ENCODE measurements around the gene EEF1AKMT4.

EEF1AKMT4 gene

GRCh38 chr3:184298759-184299487, 49.5 kb downstream of the EEF1AKMT4 start, which contains the start of gene PSMD2:
PSMD2 (plus strand) TSS chr3:184299241; CDS start chr3:184299267, 26 bp downstream.
- peak; percentile 96 for DNase-seq (ENCODE audit: low spot score)

DNA sequence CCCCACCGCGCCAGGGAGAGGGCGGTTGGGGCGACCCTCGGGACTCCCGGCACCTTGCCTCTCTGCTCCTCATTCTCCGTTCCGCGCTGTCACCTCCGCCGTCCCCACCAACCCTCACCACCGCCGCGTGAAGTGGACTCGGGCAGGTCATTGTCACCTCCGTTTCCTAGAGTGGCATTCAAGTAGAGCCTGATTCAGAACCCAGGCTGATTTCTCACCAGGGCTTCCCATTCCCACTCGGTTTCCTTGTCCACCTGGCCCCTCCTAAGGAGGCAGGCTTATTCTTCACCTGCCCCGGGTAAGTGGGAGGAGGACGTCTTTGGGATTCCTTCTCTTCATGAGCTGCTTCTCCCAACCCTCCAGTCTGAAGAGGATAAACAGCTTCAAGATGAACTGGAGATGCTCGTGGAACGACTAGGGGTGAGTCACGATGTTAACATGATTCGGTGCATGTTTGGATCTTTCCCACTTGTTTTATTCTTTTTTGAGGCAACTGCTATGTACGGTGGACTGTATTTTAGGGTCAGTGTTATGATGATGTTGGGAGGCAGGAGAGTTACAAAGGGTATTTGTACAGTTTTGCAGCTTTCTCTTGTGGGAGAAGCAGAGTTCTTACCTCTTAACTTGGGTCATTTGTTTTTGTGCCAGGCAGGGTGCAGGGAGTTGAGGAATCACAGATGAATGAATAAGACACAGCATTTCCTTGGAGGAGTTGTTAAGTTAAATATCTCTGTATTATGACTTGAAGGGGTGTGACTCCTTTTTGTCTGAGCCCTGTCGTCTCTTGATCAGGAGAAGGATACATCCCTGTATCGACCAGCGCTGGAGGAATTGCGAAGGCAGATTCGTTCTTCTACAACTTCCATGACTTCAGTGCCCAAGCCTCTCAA, 50.3 kb downstream of the EEF1AKMT4 start:
- DNase-seq (ENCODE audit: low spot score), result no peak

- no peak for DNase-seq (ENCODE audit: low spot score)
Observed at GRCh38 chr3:184300378-184300720, 50.9 kb downstream of the EEF1AKMT4 start.

GRCh38 chr3:184305577-184305976, 56.1 kb downstream of the EEF1AKMT4 start:
- DNase-seq (ENCODE audit: low spot score), result no peak

- DNase-seq (ENCODE audit: low spot score), result no peak
Observed at GRCh38 chr3:184306341-184306972, 57.0 kb downstream of the EEF1AKMT4 start.

DNA sequence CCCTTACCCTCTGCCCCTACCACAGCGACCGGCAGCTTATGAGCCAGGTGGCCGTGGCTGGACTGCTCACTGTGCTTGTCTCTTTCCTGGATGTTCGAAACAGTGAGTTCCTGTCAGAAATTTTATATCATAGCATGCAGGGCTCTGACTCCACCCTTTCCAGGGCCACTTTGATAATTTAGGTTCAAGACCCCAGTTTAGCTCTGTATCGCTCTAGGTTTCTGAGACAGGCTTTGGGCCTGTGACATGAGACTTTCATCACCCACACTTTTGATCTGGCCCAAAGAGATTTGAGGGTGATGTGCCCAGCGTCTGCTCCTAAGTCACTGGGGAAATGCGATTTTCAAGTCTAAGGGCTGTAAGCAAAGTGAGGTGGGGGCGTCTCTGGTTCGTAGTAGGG, 58.4 kb downstream of the EEF1AKMT4 start:
- DNase-seq (ENCODE audit: low spot score), result no peak

Small RNA genes lying within 50 kb of the gene (small RNA-seq; reads per million reads assigned to genes)
- gene MIR1224, result 0.16 to 1.2 reads per million in 2 experiments

Data from SK-N-DZ (cell line).